HL-60 (cell line): ENCODE data around the gene BTN2A1.
"Not testable (repeated sequence)": the region's sequence is repeated elsewhere in the genome, so short reads cannot be mapped to it uniquely, and the experiment has no call there.

Experiments
- DNase-seq, 2 experiments: peaks; one replicate each; pipeline ENCODE4 v3.0.0-alpha.2; 2010 to 2020; ENCODE audit warnings: low read depth in 1 of 2, low spot score in 1 of 2
- H3K27ac ChIP-seq: fragments of 250-450 bp; sonication (Bioruptor Pico); replicated peaks from 2 replicates; pipeline ENCODE4 v1.5.1; 2020; ENCODE audit warnings: mild to moderate bottlenecking, moderate library complexity
- H3K27me3 ChIP-seq: fragments of 250-450 bp; sonication (Bioruptor Pico); 2 replicates; pipeline ENCODE4 v1.5.1; 2021; ENCODE audit warnings: mild to moderate bottlenecking, moderate library complexity; ENCODE audit not compliant: insufficient read depth, poor library complexity, severe bottlenecking
- H3K4me3 ChIP-seq: replicated peaks from 2 replicates; pipeline ENCODE4 v1.5.1; 2011; ENCODE audit warnings: mild to moderate bottlenecking, control low read depth, low read length; ENCODE audit not compliant: insufficient read depth
- GABPA ChIP-seq: IDR thresholded peaks from 2 replicates; pipeline ENCODE4 v1.6.1; 2012; ENCODE audit warnings: low read depth
- POLR2AphosphoS5 ChIP-seq: IDR thresholded peaks from 2 replicates; pipeline ENCODE4 v1.6.1; 2012; ENCODE audit warnings: low read depth
- SPI1 ChIP-seq: IDR thresholded peaks from 2 replicates; pipeline ENCODE4 v1.6.1; 2012; ENCODE audit warnings: low read depth, mild to moderate bottlenecking, borderline replicate concordance
- TF ChIP-seq, protein P1 (sequence below): IDR thresholded peaks from one replicate; pipeline ENCODE4 v1.5.1; 2011; ENCODE audit warnings: low read length, control low read depth, inconsistent platforms; ENCODE audit not compliant: insufficient read depth
- TF ChIP-seq, protein P2 (sequence below): IDR thresholded peaks from 2 replicates; pipeline ENCODE4 v1.6.1; 2012; ENCODE audit warnings: low read depth; ENCODE audit not compliant: insufficient replicate concordance

Gene BTN2A1

DNA sequence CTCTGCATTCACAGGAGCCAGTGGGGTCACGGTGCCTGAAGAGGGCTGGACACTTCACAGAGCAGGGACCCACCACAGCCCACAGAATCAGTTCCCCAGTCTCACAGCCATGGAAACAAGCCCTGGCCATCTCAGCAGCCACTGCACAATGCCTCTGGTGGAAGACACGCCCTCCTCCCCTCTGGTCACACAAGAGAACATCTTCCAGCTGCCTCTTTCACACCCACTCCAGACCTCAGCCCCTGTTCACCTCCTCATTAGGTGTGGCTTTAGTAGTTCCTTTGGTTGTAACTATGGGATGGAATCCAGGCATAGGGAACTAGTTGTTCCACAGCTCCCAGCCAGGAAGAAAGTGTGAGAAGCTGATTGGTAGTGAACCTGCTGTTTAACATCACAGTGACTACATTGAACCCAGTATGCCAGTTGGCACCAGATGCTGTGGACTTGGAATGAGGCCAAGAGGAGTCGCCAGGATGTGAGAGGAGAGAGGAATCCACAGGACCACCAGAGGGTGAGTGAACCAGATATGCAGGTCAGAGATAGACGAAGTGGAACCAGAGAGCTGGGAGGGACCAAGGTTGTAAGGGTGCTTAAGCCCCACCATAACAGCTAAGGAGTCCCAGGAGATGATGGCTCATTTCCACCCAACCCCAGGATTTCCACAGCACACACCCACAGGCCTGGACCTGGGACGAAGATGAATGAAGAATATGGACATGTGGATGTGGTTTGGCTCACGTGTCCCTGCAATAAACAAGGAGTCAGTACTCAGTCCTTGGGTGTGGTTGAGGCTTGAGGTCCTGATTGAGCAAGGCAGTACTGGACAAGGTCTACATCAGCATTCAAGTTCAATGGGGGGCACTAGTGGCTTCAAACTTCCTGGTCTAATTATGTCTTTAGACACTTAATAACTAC, 26.2 kb upstream of the BTN2A1 start:
- Histone ChIP-seq H3K4me3 (no peak overlapping the region), H3K27me3 (no peaks in the 10 kb centered on the region), H3K27ac (no peak overlapping the region)
- TF ChIP-seq POLR2AphosphoS5 (no peak), SPI1 (no peak), GABPA (no peak)
- TF ChIP-seq, protein P1, sequence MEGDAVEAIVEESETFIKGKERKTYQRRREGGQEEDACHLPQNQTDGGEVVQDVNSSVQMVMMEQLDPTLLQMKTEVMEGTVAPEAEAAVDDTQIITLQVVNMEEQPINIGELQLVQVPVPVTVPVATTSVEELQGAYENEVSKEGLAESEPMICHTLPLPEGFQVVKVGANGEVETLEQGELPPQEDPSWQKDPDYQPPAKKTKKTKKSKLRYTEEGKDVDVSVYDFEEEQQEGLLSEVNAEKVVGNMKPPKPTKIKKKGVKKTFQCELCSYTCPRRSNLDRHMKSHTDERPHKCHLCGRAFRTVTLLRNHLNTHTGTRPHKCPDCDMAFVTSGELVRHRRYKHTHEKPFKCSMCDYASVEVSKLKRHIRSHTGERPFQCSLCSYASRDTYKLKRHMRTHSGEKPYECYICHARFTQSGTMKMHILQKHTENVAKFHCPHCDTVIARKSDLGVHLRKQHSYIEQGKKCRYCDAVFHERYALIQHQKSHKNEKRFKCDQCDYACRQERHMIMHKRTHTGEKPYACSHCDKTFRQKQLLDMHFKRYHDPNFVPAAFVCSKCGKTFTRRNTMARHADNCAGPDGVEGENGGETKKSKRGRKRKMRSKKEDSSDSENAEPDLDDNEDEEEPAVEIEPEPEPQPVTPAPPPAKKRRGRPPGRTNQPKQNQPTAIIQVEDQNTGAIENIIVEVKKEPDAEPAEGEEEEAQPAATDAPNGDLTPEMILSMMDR, result no peak
- TF ChIP-seq, protein P2, sequence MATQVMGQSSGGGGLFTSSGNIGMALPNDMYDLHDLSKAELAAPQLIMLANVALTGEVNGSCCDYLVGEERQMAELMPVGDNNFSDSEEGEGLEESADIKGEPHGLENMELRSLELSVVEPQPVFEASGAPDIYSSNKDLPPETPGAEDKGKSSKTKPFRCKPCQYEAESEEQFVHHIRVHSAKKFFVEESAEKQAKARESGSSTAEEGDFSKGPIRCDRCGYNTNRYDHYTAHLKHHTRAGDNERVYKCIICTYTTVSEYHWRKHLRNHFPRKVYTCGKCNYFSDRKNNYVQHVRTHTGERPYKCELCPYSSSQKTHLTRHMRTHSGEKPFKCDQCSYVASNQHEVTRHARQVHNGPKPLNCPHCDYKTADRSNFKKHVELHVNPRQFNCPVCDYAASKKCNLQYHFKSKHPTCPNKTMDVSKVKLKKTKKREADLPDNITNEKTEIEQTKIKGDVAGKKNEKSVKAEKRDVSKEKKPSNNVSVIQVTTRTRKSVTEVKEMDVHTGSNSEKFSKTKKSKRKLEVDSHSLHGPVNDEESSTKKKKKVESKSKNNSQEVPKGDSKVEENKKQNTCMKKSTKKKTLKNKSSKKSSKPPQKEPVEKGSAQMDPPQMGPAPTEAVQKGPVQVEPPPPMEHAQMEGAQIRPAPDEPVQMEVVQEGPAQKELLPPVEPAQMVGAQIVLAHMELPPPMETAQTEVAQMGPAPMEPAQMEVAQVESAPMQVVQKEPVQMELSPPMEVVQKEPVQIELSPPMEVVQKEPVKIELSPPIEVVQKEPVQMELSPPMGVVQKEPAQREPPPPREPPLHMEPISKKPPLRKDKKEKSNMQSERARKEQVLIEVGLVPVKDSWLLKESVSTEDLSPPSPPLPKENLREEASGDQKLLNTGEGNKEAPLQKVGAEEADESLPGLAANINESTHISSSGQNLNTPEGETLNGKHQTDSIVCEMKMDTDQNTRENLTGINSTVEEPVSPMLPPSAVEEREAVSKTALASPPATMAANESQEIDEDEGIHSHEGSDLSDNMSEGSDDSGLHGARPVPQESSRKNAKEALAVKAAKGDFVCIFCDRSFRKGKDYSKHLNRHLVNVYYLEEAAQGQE, result no peak
- DNase-seq, result no peak

DNA sequence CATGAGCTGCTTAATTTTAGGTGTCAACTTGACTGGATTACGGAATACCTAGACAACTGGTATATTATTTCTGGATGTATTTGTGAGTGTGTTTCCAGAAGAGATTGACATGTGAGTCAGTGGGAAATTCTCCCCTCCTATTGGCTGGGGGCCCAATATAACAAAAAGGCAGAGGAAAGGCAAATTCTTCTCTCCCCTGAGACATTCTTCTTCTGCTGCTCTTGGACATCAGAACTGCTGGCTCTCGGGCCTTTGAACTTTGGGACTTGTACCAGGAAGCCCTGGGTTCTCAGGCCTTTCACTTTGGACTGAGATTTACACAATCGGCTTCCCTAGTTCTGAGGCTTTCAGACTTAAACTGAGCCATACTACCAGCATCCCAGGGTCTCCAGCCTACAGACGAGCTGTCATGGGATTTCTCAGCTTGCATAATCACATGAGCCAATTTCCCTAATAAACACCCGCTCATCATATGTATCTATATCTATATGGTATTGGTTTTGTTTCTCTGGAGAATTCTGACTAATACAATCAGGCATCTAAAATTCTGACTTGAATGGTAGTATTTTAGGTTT, 25.0 kb upstream of the BTN2A1 start:
- no peak for DNase-seq
- no peak overlapping the region for H3K27ac ChIP-seq
- H3K27me3 ChIP-seq, result no peaks in the 10 kb centered on the region
- TF ChIP-seq SPI1, result no peak
- H3K4me3 ChIP-seq, result no peak overlapping the region

DNA sequence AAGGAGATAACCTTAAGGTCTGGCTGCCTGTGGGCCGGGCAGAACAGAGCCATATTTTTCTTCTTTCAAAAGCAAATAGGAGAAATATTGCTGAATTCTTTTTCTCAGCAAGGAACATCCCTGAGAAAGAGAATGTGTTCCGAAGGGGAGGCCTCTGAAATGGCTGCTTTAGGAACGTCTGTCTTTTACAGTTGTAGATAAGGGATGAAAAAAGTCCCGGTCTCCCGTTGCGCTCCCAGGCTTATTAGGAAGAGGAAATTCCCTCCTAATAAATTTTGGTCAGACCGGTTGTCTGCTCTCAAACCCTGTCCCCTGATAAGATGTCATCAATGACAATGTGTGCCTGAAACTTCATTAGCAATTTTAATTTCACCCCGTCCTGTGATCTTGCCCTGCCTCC, 24.1 kb upstream of the BTN2A1 start:
- H3K27me3 ChIP-seq, H3K4me3 ChIP-seq, H3K27ac ChIP-seq, DNase-seq: not testable (repeated sequence)

DNA sequence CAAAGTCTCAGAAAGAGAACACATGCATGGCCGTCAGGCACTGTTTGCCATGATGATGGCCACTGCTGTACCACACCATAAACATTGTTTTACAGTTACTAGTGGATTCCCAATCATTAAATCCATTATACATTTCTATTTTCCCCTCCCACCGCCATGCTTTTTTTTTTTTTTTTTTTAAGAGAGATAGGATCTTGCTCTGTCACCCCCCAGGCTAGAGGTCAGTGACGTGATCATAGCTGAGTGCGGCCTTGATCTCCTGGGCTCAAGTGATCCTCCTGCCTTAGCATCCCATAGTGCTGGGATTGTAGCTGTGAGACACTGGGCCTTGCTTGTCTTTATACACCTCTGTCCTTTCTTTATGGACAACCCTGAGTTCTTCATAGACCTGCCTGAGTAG, 21.7 kb upstream of the BTN2A1 start:
- Histone ChIP-seq H3K27ac (no peak overlapping the region), H3K27me3 (no peaks in the 10 kb centered on the region), H3K4me3 (no peak overlapping the region)
- TF ChIP-seq SPI1 (no peak), GABPA (no peak), POLR2AphosphoS5 (no peak)
- DNase-seq, result no peak

DNA sequence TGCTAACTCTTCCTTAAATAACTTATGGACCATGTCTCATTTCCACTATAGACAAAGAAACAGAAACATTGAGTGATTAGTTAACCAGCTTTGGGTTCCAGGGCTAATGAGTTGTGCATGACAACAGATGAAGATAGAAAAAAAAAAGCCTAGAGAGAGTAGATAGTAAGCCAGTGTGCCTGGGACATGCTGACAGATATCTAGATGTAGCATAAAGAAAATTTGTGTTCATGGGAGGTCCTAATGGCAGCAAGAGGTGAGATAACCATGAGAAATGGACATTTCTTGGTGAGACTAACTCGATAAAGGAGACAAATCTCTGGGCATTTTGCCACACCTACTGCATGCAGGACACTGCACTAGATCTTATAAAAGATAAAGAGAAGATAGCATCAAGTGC, 20.2 kb upstream of the BTN2A1 start:
- TF ChIP-seq POLR2AphosphoS5 (no peak), SPI1 (no peak), GABPA (no peak)
- TF ChIP-seq, protein P1, result no peak
- TF ChIP-seq, protein P2, result no peak
- no peaks in the 10 kb centered on the region for H3K27me3 ChIP-seq
- no peak overlapping the region for H3K4me3 ChIP-seq
- H3K27ac ChIP-seq, result no peak overlapping the region
- no peak for DNase-seq
